GM13977 (cell line): ENCODE measurements around the gene IL17F.

Source experiments
- DNase-seq: peaks from one replicate; pipeline ENCODE4 v3.0.0; 2012; ENCODE audit warnings: low spot score
- CTCF ChIP-seq: IDR thresholded peaks from 2 replicates; pipeline ENCODE4 v1.5.1; 2012; ENCODE audit warnings: mild to moderate bottlenecking, control low read depth; ENCODE audit not compliant: insufficient read depth; ENCODE audit errors: extremely low read depth, missing control alignments
- in situ Hi-C: fragments of 300-500 bp; cut with MboI; formaldehyde crosslinking; loops from one replicate; pipeline ENCODE4 v1.12.0; 2022; ENCODE audit warnings: low sequenced_read_pairs, low pct_unique_long_range_greater_than_20kb, mixed read lengths, inconsistent platforms; ENCODE audit not compliant: unreplicated experiment

The IL17F gene

GRCh38 chr6:52187098-52187497, 57.2 kb downstream of the IL17F start:
- no peak for TF ChIP-seq CTCF
- no peak for DNase-seq
- in situ Hi-C loops: no loop called here
